HUES6 (cell line): Measurements from ENCODE around the gene TPO.

Experiments used
- H3K27ac ChIP-seq: 2 replicates; pipeline ENCODE4 v1.7.0; 2013; ENCODE audit warnings: low read depth, mild to moderate bottlenecking, low read length, inconsistent platforms
- H3K27me3 ChIP-seq: 2 replicates; pipeline ENCODE4 v1.6.1; 2013; ENCODE audit warnings: low read length; ENCODE audit not compliant: control insufficient read depth, insufficient read depth
- H3K36me3 ChIP-seq: 2 replicates; pipeline ENCODE4 v1.6.1; 2013; ENCODE audit warnings: low read length; ENCODE audit not compliant: control insufficient read depth, insufficient read depth
- H3K4me1 ChIP-seq: 2 replicates; pipeline ENCODE4 v1.6.1; 2013; ENCODE audit warnings: low read length; ENCODE audit not compliant: control insufficient read depth, insufficient read depth
- H3K4me3 ChIP-seq: 2 replicates; pipeline ENCODE4 v1.5.1; 2013; ENCODE audit warnings: low read depth, low read length
- H3K9ac ChIP-seq: one replicate; pipeline ENCODE4 v1.6.1; 2013; ENCODE audit warnings: mild to moderate bottlenecking, low read length
- H3K9me3 ChIP-seq: 2 replicates; pipeline ENCODE4 v1.6.1; 2013; ENCODE audit warnings: low read depth, low read length; ENCODE audit not compliant: control insufficient read depth, insufficient read depth

TPO gene

GRCh38 chr2:1427086-1427485, 13.8 kb downstream of the TPO start:
- no peaks in the 10 kb centered on the region for H3K36me3 ChIP-seq
- H3K4me1 ChIP-seq: 0 out of 2 replicates have a peak, but pooled peaks cover 3% of the 10 kb centered on the region
- no peak overlapping the region for H3K27ac ChIP-seq
- H3K4me3 ChIP-seq: no peak overlapping the region
- no peak overlapping the region for H3K9ac ChIP-seq
- no peaks in the 10 kb centered on the region for H3K27me3 ChIP-seq
- no peaks in the 10 kb centered on the region for H3K9me3 ChIP-seq

GRCh38 chr2:1429895-1430294, 16.6 kb downstream of the TPO start:
- Histone ChIP-seq H3K4me3 (no peak overlapping the region), H3K27ac (no peak overlapping the region), H3K9ac (no peak overlapping the region), H3K27me3 (no peaks in the 10 kb centered on the region), H3K36me3 (no peaks in the 10 kb centered on the region), H3K9me3 (no peaks in the 10 kb centered on the region), H3K4me1 (0 out of 2 replicates have a peak, but pooled peaks cover 3% of the 10 kb centered on the region)

GRCh38 chr2:1430491-1430890, 17.2 kb downstream of the TPO start:
- H3K4me3 ChIP-seq: no peak overlapping the region
- 0 out of 2 replicates have a peak, but pooled peaks cover 3% of the 10 kb centered on the region for H3K4me1 ChIP-seq
- no peak overlapping the region for H3K27ac ChIP-seq
- no peaks in the 10 kb centered on the region for H3K9me3 ChIP-seq
- H3K9ac ChIP-seq: no peak overlapping the region
- H3K36me3 ChIP-seq: no peaks in the 10 kb centered on the region
- H3K27me3 ChIP-seq: no peaks in the 10 kb centered on the region

DNA sequence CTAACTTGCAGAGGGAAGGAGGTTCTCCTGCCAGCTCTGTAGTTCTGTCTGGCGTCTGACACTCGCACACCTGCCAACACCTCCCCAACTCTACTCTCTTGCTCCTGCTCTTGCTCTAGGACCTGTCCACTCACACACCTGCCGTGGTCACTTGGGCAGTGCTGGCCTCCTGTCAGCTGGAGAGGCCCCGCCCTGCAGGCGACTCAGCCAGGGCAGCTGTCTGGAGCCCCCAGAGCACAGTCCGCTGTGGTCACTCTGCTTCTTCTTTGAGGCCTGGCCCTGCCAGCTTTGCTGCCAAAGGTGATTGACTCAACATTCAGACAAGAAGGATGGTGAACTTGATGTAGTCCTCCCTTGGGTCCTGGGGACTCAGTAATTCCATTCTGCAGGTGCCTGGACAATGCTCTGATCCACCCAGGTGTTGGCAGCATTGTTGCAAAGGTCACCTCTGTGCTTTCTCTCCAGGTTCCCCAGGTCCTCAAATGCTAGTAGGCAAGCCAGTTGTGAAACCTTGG, 18.7 kb downstream of the TPO start:
- H3K9me3 ChIP-seq: no peaks in the 10 kb centered on the region

GRCh38 chr2:1432726-1433125, 19.5 kb downstream of the TPO start:
- no peaks in the 10 kb centered on the region for H3K9me3 ChIP-seq
- no peak overlapping the region for H3K27ac ChIP-seq
- 0 out of 2 replicates have a peak, but pooled peaks cover 3% of the 10 kb centered on the region for H3K4me1 ChIP-seq
- no peaks in the 10 kb centered on the region for H3K27me3 ChIP-seq
- H3K4me3 ChIP-seq: no peak overlapping the region
- H3K36me3 ChIP-seq: no peaks in the 10 kb centered on the region
- no peak overlapping the region for H3K9ac ChIP-seq

More for the DNA sequence above, 18.7 kb downstream of the TPO start:
- Histone ChIP-seq H3K9ac (no peak overlapping the region), H3K4me1 (0 out of 2 replicates have a peak, but pooled peaks cover 3% of the 10 kb centered on the region), H3K27me3 (no peaks in the 10 kb centered on the region), H3K27ac (no peak overlapping the region), H3K4me3 (no peak overlapping the region), H3K36me3 (no peaks in the 10 kb centered on the region)

- Histone ChIP-seq H3K9ac (no peak overlapping the region), H3K36me3 (no peaks in the 10 kb centered on the region), H3K4me3 (no peak overlapping the region), H3K4me1 (no peaks in the 10 kb centered on the region), H3K9me3 (no peaks in the 10 kb centered on the region), H3K27ac (no peak overlapping the region), H3K27me3 (no peaks in the 10 kb centered on the region)
These were observed 23.1 kb downstream of the TPO start for GRCh38 chr2:1436369-1436768.

- no peak overlapping the region for H3K4me3 ChIP-seq
- no peaks in the 10 kb centered on the region for H3K36me3 ChIP-seq
- no peaks in the 10 kb centered on the region for H3K27me3 ChIP-seq
- H3K27ac ChIP-seq: no peak overlapping the region
- H3K9ac ChIP-seq: no peak overlapping the region
- H3K4me1 ChIP-seq: no peaks in the 10 kb centered on the region
- H3K9me3 ChIP-seq: peaks cover 6% of the 10 kb centered on the region; the same call in 1 of the 2 replicates
These were observed 23.8 kb downstream of the TPO start for GRCh38 chr2:1437101-1437500.

GRCh38 chr2:1437537-1437936, 24.3 kb downstream of the TPO start:
- Histone ChIP-seq H3K4me1 (no peaks in the 10 kb centered on the region), H3K9me3 (peaks cover 8% of the 10 kb centered on the region; the same call in 1 of the 2 replicates), H3K9ac (no peak overlapping the region), H3K36me3 (no peaks in the 10 kb centered on the region), H3K27me3 (no peaks in the 10 kb centered on the region), H3K27ac (no peak overlapping the region), H3K4me3 (no peak overlapping the region)

GRCh38 chr2:1438972-1439371, 25.7 kb downstream of the TPO start:
- Histone ChIP-seq H3K9ac (no peak overlapping the region), H3K4me3 (no peak overlapping the region), H3K4me1 (no peaks in the 10 kb centered on the region), H3K27me3 (no peaks in the 10 kb centered on the region), H3K9me3 (peaks cover 8% of the 10 kb centered on the region; the same call in 1 of the 2 replicates), H3K36me3 (no peaks in the 10 kb centered on the region), H3K27ac (no peak overlapping the region)

DNA sequence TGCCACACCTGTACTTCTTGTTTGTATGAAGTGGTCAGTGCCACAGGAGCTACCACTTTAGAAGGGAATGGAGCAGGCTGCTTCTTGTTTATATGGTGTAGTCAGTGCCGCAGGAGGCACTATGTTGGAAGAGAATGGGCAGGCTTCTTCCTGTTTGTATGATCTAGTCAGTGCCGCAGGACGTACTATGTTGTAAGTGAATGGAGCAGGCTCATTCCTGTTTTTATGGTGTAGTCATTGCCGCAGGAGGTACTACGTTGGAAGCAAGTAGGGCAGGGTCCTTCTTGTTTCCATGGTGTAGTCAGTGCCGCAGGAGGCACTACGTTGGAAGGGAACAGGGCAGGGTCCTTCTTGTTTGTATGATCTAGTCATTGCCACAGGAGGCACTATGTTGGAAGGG, 27.3 kb downstream of the TPO start:
- Histone ChIP-seq H3K36me3 (no peaks in the 10 kb centered on the region), H3K27ac (no peak overlapping the region), H3K4me3 (no peak overlapping the region), H3K27me3 (no peaks in the 10 kb centered on the region), H3K4me1 (no peaks in the 10 kb centered on the region), H3K9me3 (peaks cover 8% of the 10 kb centered on the region; the same call in 1 of the 2 replicates), H3K9ac (no peak overlapping the region)

GRCh38 chr2:1446301-1446700, 33.0 kb downstream of the TPO start:
- H3K27me3 ChIP-seq: peaks cover 15% of the 10 kb centered on the region; the same call in 1 of the 2 replicates
- H3K27ac ChIP-seq: no peak overlapping the region
- H3K9ac ChIP-seq: no peak overlapping the region
- H3K36me3 ChIP-seq: no peaks in the 10 kb centered on the region
- no peaks in the 10 kb centered on the region for H3K4me1 ChIP-seq
- H3K9me3 ChIP-seq: peaks cover 8% of the 10 kb centered on the region; the same call in 1 of the 2 replicates
- no peak overlapping the region for H3K4me3 ChIP-seq
